HG02798 (cell line): ENCODE measurements around the gene SNAPC3.
"Not testable (repeated sequence)": the region's sequence is repeated elsewhere in the genome, so short reads cannot be mapped to it uniquely, and the experiment has no call there.

Experiments used
- ATAC-seq: cut with Tn5 transposase; IDR thresholded peaks from one replicate; pipeline ENCODE4 v1.9.1; 2021; ENCODE audit warnings: mild to moderate bottlenecking; ENCODE audit not compliant: unreplicated experiment, poor library complexity

The SNAPC3 gene

DNA sequence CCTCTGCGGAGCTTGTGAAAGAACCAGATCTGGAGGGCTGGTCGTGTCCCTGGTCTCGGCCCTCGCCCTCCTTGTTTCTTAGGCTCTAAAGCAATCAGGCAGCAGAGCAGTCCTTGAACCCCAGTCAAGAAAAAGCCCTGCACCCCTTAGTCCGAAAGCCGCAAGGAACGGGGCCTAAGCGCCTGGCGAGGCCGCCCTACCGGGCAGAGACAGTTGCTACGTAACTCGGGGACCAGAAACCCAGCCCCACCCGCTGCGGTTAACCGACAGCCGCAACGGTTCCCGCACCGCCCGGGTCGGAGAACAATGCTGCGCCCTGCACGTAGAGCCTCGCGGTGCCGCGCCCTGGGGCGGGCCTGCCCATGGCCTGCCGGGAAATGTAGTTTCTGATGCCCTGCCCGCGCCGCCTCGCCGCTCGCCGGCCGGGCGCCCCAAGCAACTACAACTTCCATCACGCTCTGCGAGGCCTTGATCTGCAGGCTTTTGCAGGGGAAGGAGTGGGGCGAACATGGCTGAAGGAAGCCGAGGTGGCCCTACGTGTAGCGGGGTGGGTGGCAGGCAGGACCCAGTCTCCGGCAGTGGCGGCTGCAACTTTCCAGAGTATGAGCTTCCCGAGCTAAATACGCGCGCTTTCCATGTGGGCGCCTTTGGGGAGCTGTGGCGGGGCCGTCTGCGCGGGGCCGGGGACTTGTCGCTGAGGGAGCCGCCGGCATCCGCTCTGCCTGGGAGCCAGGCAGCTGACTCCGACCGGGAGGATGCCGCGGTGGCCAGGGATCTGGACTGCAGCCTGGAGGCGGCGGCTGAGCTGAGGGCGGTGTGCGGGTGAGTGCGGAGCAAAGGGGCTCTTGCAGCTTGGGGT, at the start of gene SNAPC3:
Gene SNAPC3 (plus strand): TSS at position 505 of the 859 bp plus-strand sequence. CDS start 4 bp downstream, at position 509.
- peak; percentile 98 for ATAC-seq

DNA sequence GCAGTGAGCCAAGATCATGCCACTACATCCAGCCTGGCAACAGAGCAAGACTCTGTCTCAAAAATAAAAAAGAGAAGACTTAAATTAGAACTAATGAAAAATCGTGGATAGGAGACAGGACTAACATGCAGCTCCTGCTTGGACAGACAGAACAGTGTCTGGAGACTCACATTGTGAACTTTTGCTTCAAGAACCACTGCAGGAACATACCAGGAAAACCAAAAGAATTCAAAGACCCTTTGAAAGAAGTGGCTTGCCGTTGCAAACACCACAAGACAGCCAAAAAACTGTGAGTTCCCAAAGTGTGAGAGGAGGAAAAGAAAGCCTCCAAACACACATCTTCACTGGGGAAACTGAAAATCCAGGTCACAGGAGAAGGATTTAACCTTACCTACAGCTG, 48.8 kb upstream of the SNAPC3 start:
- ATAC-seq, result no peak

DNA sequence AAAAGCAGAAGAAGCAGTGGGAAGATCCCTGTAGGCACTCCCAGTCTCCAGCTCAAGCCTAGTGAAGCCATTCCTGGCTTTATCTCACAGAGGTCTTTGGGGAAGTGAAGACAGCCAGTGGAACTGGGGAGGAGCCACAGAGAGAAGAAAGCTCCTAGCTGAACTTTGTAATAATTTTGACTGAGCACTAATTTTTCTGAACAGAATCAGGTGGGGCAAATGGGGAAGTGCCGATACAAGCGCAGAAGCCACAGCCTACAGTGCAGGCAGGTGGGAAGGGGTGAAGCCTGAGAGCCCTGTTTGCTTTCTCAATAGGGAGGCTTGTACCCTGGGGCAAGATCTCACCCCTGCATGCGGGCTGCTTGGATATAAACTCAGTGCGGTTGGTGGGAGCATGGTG, 48.4 kb upstream of the SNAPC3 start:
- ATAC-seq, result no peak

DNA sequence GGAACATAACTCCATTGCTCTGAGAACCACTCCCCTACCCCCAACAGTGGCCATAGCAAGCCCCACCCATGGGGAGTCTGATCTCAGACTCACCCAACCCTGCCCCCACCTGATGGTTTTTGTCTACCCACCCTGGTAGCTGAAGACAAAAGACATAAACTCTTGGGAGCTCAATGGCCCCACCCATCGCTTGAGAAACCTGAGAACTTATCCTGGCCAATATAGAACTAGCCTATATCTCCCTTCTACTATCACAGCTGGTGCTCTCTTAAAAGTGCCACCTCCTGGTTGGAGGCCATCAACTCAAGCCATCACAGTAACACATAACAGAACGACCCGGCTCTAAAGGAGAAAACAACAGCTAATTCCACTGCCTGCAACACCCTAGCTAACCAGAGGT, 47.9 kb upstream of the SNAPC3 start:
- ATAC-seq, result no peak

DNA sequence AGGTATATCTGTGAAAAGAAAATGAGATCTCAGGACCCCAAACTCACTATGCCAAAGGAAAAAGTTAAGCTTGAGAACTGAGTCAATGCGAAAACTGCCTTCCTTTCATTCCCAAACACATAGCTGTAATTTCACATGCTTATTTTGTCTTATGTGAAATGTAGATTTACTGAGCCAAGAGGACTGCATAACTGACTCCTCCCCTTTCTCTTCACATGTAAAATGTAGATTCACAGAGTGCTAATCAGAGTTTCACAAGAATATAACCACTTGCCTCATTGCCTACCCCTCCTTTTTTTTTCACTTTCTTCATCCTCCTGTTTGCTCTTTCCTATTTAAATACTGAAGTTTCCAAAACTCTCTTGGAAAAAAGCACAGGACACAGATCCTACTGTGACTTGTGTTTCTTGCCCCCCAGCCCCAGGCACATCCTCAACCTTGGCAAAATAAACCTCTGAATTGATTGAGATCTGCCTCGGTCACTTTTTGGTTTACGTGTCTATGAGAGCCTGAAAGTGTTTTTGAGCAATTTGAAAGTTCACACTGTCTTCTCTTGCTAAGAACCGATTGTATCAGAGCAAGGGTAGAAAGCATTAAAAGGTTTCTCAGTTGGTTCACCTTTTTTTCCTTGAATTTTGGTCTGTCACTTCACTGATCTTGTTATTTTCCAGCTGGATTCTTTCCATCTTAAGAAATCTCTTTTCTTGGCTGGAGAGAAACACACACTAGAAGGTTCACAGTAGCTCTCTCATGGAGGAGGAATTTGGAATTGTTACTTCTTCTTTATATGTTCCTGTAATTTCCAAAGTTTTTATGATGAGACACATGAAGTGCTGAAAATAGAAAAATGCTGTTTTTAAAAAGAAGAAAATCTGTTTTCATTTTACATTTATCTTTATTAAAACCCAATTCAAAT, 44.8 kb upstream of the SNAPC3 start:
- no peak for ATAC-seq

DNA sequence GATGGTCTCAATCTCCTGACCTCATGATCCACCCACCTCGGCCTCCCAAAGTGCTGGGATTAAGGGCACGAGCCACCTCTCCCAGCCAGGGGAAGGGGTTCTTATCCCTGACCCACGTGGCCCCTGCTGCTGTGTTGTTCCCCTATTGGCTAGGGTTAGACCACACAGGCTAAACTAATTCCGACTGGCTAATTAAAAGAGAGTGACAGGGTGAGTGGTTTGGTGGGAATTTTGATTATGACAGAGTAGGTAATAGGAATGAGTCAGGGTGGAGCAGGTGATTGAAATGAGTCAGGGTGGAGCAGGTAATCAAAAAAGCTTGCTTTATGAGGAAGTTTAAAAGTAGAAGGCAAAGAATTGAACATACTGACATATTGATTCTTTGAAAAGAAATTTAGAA, 43.4 kb upstream of the SNAPC3 start:
- not testable (repeated sequence) for ATAC-seq

DNA sequence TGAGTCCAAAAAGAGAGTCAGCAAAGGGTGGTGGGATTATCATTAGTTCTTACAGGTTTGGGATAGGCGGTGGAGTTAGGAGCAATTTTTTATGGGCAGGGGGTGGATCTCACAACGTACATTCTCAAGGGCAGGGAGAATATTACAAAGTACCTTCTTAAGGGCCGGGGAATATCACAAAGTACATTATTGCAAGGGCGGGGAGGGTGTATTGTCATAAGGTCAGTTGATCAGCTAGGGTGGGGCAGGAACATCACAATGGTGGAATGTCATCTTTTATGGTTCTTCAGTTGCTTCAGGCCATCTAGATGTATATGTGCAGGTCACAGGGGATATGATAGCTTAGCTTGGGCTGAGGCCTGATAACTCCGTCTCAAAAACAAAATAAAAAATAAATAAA, 42.8 kb upstream of the SNAPC3 start:
- ATAC-seq, result not testable (repeated sequence)

DNA sequence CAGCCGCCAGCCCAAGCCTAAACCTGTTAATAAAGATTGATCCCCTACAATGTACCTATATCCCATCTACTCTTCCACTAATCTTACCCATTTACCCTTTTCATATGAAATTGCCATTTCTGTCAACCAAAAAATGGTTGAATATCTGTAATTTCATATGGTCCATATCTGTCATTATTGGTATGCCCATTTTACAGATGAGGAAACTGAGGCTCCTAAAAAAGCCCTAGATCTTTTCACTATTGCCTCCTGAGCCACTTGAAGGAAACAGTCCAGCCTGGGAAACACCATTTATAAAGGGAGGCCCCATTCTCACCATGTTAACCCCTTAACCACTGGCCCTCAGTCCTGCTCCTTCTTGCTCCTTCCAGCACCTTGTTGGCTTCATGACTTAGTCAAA, 41.2 kb upstream of the SNAPC3 start:
- no peak for ATAC-seq

DNA sequence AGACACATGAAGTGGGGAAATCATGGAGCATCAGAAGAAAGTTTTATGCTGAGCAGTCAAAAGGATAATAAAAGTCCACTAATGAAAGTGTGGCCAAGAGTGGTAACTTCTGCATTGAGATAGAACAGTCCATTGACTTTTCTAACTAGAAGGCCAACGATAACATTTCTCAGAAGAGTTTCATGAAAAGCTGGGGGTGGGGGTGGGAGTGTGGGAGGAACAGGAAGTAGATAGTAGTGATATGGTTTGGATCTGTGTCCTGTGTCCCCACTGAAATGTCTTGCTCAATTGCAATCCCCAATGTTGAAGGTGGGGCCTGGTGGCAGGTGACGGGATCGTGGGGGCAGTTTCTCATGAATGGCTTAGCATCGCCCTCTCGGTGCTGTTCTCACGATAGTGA, 36.2 kb upstream of the SNAPC3 start:
- ATAC-seq, result no peak

DNA sequence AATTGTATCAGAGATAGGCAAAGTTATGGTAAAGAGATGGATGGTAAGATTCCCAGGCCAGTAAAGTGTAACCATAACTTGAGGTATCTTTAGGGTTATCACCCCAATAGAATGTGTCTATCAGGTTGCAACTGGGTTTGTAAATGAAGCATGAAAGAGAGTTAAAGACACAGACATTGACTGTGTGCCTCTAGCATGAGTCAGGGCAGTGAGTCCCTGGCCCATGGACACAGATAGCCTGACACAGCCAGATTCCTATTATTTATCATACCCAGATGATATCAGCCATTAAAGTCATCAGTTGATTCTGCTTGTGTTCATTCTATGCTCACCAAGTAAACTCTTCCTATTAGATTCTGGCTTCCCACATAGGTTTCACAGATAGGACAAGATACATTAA, 33.5 kb upstream of the SNAPC3 start:
- ATAC-seq, result no peak

DNA sequence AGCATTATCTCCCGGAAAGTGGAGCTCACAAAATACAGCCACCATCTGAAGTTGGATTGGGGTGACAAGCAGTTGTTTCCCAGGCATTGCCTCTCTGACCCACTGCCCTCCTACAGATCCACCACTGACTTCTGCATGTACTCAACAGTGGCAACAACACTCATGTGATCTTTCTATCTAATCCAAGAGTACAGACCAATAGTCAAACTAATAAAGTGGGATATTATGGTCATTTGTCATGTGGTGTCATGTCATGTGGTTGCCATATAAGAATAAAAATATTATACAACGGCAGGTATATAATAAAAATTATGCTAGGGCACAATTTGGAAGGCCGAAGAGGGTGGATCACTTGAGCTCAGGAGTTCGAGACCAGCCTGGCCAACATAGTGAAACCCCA, 33.0 kb upstream of the SNAPC3 start:
- no peak for ATAC-seq

DNA sequence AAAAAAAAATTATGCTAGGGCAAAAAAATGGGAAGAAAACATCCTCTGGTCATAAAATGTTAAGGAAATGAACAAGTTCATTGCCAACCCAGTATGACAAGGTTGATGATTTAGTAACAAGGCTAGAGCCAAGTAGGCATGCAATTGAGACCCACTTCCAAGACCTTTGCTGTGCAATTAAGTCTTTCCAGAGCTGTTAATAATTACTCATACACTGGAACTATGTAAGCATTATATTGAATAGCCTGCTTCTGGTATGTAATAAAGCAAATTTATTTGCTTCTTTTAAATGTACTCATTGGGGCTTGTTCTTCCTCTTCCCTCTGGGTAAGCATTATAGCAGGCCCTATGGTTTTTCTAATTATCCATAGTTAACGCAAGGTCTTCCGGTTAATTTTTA, 32.5 kb upstream of the SNAPC3 start:
- ATAC-seq, result no peak

DNA sequence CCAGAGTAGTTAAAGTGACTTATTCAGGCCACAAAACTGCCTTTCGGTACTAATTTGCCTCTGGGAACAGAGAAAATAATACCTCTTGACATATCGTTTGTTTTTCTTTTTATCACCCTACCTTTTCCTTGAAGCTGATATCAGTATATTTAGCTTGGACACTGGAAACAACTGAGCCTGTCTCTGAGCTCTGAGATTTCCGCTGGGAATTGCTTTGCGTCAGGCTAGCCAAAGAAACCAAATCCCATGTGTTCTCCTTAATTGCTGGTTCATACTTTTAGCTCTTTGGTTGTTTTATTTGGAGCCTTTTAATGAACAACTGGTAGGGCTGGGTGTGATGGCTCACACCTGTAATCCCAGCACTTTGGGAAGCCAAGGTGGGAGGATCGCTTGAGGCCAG, 30.3 kb upstream of the SNAPC3 start:
- no peak for ATAC-seq

DNA sequence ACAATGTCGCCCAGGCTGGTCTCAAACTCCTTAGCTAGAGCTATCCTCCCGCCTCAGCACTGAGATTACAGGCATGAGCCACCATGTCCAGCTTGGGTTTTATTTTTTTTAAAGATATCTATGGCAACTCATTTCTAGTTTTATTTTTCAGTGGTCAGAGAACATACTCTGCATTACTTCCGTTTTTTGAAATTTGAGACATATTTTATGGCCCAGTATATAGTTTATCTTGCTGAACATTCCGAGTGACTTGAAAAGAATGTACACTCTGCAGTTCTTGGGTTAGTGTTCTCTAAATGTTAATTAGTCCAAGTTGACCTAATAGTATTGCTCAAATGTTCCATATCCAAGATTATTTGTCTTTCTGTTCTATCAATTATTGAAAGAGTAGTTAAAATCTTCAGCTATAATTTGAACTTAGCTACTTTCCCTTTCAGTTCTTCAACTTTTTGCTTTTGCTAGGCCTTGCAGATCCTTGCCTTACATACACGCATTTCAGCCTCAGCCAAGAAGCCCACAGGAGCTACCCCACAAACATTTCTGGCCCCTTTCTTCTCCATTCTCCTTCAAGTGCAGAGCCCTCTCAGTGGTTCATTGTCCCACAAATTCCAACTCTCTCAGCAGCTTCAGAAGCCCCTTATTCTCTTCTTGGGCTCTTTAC, 22.3 kb upstream of the SNAPC3 start:
- no peak for ATAC-seq

DNA sequence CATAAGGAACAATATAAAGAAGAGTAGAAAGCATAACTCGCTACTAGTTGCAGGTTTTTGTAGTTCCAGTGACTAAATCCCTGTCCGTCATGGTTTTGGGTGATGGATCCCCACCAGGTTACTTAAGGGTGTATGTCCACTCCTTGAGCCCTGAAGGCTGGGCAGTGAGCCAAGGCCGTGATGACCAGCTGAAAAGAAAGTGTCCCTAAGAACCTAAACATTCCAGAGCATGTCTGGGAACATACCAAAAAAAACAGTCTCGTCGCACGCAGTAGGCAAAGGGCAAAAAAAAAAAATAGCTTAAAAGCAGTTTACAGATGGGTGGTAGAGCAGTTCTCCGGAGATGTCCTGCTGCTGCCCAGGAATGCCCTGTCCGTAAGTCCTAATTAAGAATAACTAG, 21.4 kb upstream of the SNAPC3 start:
- no peak for ATAC-seq

DNA sequence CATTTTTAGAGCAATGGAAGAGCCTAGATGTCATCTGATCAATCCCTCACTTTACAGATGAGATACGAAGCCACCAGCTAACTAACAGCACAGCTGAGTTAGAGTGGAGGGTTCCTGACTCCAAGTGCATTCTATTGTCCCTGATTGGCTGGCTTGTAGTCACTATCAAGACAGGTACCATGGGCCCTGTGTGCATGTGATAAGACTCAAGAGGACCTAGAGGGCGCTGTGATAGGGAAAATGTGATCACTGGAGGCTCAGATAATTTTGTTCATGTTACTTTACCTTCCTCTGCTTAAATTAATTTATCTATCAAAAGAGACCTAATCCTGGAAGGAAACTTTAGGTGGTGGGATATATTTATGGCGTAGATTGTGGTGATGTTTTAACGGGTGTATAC, 19.5 kb upstream of the SNAPC3 start:
- ATAC-seq, result peak; percentile 72

DNA sequence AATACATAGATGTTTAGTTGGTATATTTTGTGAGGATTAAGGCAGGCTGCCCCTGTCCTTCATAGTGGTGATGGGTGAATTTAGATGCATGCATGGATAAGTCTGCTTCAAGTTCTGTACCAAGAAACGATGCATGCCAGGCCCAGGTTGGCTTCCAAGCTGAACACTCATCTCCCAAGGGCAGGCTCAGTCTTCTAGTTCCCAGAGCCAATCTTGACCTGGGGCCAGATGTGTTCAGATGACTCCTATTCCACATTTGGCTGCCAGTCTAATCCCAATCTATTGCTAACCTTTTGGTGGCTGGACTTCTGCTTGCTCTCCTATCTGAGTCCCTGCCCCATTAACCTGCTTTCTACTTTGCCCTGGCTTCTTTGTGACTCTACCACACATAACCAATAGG, 18.5 kb upstream of the SNAPC3 start:
- ATAC-seq, result no peak

DNA sequence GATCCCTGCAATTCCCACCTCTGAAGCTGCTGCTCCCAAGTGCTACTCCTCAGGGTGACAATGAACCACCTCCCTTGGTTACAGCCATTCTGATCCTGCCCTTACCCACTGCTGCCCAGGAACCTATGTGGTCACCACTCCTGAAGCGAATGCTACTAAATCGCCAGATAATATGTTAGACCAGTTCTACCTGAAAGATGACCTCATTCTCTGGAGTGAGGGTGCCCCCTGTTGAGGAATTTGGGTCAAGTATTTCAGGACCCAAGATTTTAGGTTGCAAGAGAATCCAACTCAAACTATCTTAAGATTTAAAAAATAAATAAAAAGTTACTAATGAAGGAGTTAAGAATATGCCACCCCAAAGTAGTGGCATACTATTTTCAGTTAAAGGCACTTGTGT, 5.8 kb upstream of the SNAPC3 start:
- peak; percentile 47 for ATAC-seq

DNA sequence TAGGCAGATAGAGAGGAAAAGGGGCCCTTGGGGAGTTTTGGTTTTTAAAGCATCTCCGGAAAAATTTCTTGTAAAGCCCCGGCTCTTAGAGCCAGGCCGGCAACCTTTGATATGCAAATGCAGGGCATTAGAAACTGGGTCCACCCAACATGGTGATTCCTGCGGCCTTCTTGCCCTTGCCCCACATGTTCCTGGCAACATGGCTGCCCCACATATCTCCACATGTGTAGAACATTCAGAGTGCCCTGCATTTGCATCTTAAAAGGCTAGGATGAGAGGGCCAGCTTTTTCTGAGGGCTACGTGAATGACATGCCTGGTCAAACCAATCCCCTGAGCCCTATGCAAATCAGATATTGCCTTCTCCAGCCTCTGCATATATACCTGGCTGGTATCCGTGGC, 5.0 kb upstream of the SNAPC3 start:
- ATAC-seq, result no peak

DNA sequence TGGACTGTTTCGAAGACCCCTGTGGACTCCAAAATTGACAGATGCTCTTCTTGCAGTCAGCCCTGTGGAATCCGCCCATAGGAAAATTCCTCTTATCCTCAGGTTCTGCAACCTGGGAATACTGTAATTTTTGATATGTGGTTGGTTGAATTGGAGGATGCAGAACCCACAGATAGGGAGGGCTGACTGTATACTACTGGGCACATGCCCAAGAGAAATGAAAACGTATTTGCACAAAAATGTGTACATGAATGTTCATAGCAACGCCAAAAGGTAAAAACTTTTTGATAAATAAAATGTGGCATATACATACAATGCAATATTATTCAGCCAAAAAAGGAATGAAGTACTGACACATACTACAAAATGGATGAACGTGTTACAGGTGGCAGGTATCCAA, 1.9 kb upstream of the SNAPC3 start:
- ATAC-seq, result no peak

DNA sequence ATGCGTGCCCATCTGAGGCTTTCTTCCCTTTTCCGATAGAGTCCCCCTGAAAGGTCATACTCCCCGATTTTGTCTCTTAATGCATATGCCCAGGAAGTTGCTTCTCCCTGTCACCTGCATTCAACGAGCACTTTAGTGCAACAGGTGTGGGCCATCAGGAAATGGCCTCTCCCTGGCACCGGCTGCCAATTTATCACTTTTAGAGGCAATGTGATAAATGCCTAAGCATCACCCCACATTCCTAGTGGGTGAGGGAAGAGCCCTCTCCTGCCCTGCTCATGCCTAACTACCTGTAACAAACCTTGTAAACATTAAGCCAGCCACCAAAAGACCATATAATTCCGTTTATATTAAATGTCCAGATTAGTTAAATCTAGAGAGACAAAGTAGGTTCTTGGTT, 1.1 kb upstream of the SNAPC3 start:
- no peak for ATAC-seq
